Measurements from ENCODE around the gene CETP. TPM values are rescaled to one million over a fixed set of nuclear protein-coding genes. Genes with fewer than 3 reads are reported as not detected.
A peak's percentile ranks its signal among the peaks of the same experiment; 100 is the strongest.

The CETP gene
- total and polyA plus RNA-seq, 2 of the 13 experiments (the other 11 are each of a cell fraction or from before 2014, with no cell fraction given), result 0.31 to 9.8 TPM

DNA sequence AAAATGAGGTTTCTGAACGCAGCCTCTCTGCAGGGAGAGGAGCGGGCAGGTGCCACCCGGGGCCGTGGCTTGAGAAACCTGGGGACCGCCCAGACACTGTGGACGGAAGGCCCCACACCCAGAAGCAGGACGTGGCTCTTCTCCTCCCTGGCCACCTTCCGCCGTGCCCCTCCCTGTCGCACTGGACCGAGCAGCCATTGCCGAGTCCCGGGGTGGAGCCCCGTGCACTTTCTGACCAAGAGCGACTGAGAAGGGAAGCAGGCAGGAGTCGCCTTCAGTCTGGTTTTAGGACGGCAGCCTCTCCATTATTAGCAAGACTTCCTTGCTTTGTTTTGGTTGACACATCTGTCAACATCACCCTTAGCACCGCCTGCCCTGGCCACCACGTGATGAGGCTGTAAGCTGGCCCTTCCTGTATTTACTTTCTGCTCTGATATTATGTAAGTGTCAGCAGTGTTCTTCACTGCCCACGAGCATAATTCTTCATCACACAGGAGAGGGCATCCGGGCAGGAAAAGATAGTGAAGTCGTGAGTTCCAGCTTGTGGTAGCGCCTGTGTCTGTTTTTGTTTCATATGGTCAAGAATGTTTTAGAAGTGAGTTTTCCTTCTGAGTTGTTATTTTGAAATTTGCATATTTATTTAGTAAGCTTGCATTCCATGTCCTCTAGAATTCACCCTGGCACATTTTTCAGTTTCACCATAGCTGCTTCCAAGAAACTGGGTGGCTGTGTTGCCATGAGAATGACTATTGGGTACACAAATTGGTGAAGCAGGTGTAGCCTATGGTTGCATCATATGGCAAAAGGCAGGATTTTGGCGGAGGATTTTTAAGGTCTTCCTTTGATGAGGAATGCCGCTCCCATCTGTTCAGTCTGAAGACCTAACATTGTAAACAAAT is 28.8 kb upstream of the CETP start (continued):
- TF ChIP-seq, protein P1, sequence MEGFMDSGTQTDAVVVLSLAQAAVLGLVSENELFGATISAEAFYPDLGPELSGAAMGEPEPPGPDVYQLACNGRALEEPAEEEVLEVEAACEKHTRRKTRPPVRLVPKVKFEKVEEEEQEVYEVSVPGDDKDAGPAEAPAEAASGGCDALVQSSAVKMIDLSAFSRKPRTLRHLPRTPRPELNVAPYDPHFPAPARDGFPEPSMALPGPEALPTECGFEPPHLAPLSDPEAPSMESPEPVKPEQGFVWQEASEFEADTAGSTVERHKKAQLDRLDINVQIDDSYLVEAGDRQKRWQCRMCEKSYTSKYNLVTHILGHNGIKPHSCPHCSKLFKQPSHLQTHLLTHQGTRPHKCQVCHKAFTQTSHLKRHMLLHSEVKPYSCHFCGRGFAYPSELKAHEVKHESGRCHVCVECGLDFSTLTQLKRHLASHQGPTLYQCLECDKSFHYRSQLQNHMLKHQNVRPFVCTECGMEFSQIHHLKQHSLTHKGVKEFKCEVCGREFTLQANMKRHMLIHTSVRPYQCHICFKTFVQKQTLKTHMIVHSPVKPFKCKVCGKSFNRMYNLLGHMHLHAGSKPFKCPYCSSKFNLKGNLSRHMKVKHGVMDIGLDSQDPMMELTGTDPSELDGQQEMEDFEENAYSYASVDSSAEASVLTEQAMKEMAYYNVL (CRISPR knock-in tag; IDR thresholded peaks at IDR 0.05; ENCODE audit: borderline replicate concordance), result peak; percentile 62; the same call in 1 of the 2 replicates
- TF ChIP-seq KAT8 (CRISPR knock-in tag; IDR thresholded peaks at IDR 0.05) (peak; percentile 76), FOXA3 (CRISPR knock-in tag; IDR thresholded peaks at IDR 0.05) (peak; percentile 98), GATA4 (IDR thresholded peaks at IDR 0.05; ENCODE audit: borderline replicate concordance, low read depth) (0 out of 2 replicates have a peak, but pooled peaks have one; percentile 47), ZNF569 (CRISPR knock-in tag; IDR thresholded peaks at IDR 0.05; ENCODE audit: borderline replicate concordance) (0 out of 2 replicates have a peak, but pooled peaks have one; percentile 43), ARID4A (CRISPR knock-in tag; IDR thresholded peaks at IDR 0.05; ENCODE audit: borderline replicate concordance) (peak; percentile 89), SNAPC2 (CRISPR knock-in tag; IDR thresholded peaks at IDR 0.05) (peak; percentile 71; the same call in 1 of the 2 replicates), ZBTB1 (CRISPR knock-in tag; IDR thresholded peaks at IDR 0.05; ENCODE audit: borderline replicate concordance) (no peak), SSRP1 (CRISPR knock-in tag; IDR thresholded peaks at IDR 0.05) (peak; percentile 89; the same call in 1 of the 2 replicates), CBX5 (CRISPR knock-in tag; IDR thresholded peaks at IDR 0.05; ENCODE audit: borderline replicate concordance) (no peak; the same call in 1 of the 2 replicates), CHCHD3 (CRISPR knock-in tag; IDR thresholded peaks at IDR 0.05) (peak; percentile 75; the same call in 1 of the 2 replicates), ERF (CRISPR knock-in tag; IDR thresholded peaks at IDR 0.05) (peak; percentile 91), IKZF4 (CRISPR knock-in tag; IDR thresholded peaks at IDR 0.05; ENCODE audit: borderline replicate concordance, low read depth, not compliant biosample characterization) (peak; percentile 41)
- TF ChIP-seq, protein P2, sequence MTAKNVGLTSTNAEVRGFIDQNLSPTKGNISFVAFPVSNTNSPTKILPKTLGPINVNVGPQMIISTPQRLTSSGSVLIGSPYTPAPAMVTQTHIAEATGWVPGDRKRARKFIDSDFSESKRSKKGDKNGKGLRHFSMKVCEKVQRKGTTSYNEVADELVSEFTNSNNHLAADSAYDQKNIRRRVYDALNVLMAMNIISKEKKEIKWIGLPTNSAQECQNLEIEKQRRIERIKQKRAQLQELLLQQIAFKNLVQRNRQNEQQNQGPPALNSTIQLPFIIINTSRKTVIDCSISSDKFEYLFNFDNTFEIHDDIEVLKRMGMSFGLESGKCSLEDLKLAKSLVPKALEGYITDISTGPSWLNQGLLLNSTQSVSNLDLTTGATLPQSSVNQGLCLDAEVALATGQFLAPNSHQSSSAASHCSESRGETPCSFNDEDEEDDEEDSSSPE (CRISPR knock-in tag; IDR thresholded peaks at IDR 0.05), result peak; percentile 30; the same call in 1 of the 2 replicates
- TF ChIP-seq, protein P3, sequence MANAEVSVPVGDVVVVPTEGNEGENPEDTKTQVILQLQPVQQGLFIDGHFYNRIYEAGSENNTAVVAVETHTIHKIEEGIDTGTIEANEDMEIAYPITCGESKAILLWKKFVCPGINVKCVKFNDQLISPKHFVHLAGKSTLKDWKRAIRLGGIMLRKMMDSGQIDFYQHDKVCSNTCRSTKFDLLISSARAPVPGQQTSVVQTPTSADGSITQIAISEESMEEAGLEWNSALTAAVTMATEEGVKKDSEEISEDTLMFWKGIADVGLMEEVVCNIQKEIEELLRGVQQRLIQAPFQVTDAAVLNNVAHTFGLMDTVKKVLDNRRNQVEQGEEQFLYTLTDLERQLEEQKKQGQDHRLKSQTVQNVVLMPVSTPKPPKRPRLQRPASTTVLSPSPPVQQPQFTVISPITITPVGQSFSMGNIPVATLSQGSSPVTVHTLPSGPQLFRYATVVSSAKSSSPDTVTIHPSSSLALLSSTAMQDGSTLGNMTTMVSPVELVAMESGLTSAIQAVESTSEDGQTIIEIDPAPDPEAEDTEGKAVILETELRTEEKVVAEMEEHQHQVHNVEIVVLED (CRISPR knock-in tag; IDR thresholded peaks at IDR 0.05; ENCODE audit: borderline replicate concordance), result peak; percentile 31; the same call in 1 of the 2 replicates
- TF ChIP-seq, protein P4, sequence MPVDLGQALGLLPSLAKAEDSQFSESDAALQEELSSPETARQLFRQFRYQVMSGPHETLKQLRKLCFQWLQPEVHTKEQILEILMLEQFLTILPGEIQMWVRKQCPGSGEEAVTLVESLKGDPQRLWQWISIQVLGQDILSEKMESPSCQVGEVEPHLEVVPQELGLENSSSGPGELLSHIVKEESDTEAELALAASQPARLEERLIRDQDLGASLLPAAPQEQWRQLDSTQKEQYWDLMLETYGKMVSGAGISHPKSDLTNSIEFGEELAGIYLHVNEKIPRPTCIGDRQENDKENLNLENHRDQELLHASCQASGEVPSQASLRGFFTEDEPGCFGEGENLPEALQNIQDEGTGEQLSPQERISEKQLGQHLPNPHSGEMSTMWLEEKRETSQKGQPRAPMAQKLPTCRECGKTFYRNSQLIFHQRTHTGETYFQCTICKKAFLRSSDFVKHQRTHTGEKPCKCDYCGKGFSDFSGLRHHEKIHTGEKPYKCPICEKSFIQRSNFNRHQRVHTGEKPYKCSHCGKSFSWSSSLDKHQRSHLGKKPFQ (CRISPR knock-in tag; IDR thresholded peaks at IDR 0.05; ENCODE audit: insufficient replicate concordance), result no peak
